ENCODE measurements around the gene ZNF154.
"Not testable (repeated sequence)": the region's sequence is repeated elsewhere in the genome, so short reads cannot be mapped to it uniquely, and the experiment has no call there.

The ZNF154 gene

DNA sequence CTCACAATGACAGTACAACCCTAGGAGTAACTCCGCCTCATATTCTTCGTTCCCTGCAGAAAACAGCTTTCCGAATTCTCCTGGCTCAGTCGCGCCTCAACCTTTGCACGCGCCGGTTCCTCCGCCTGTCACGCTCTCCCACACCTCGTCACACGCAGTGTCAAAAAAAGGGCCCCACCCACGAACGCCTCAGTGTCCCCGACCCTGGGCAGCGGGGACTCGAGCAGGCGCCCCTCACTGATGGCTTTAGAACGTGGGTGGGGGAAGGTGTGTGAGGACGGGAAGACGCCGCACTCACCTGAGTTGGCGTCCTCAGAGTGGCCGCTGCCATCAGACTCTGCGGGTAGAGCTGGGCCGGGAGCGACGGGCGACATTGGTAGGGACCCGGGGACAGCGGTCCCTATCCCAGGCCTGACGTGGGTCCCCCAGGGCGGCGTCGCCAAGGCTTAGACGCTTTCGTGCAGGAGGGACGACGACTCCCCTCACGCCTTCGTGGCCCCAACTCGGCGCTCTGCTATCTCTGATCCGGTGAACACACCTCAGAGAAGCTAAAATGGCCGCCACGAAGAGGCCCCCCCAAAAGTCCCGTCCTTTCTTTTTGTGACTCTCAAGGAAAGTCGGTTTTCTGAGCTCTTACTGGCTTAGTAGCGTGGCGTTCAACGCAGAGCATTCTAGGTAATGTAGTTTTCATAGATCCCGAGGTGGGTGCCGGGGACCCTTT is at the start of gene ZNF154:
Gene ZNF154 (minus strand): TSS at position 564 of the 721 bp plus-strand sequence. CDS start 233 bp downstream, at position 331.
- DNase-seq (ENCODE audit: low read depth, low spot score): no peak
- peak within 1 kb of the TSS; percentile 8 for H3K27ac ChIP-seq

DNA sequence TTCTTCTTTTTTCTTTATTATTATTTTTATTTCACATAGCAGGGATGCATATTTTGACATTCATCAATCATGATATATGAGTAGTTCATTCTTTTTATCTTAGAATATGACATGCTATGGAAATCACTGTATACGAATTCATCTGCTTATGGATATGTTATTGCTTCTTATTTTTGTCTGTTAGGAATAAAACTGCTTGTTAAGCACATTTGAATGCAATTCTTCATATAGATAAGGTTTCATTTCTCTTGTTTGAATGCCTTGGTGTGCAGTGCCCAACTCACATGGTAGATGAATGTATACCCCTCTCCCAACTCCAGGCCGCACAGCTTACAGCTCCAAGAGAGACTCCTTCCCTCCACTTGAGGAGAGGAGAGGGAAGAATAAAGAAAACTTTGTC is 48.9 kb upstream of the ZNF154 start:
- DNase-seq (ENCODE audit: low read depth, low spot score): no peak
- H3K27ac ChIP-seq: no peak overlapping the region

DNA sequence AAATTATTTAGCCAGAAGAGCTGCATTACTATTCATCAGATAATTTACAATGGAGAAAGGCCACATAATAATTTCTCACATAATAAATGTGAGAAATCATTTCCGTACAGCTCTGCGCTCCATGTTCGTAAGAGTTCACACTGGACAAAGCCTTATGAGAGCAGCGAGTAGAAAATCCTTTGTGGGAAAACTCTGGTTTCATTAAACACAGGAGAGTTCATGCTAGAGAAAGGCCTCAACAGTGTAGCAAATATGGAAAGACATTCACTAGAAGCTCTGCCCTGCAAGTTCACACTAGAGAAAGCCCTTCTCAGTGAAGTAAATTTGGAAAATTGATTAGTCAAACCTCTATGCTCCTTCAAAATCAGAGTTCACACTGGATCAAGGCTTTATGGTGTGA is 46.0 kb upstream of the ZNF154 start:
- no peak for DNase-seq (ENCODE audit: low read depth, low spot score)
- H3K27ac ChIP-seq: no peak overlapping the region

DNA sequence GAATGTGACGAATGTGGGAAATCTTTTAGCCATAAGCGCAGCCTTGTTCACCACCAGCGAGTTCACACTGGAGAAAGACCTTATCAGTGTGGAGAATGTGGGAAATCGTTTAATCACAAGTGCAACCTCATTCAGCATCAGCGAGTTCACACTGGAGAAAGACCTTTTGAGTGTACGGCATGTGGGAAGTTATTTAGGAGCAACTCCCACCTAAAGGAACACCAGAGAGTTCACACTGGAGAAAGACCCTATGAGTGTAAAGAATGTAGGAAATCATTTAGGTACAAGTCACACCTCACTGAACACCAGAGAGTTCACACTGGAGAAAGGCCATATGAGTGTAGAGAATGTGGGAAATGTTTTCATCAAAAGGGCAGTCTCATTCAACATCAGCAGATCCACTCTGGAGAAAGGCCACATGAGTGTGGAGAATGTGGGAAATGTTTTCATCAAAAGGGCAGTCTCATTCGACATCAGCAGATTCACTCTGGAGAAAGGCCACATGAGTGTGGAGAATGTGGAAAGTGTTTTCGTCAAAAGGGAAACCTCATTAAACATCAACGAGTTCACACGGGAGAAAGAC is 45.2 kb upstream of the ZNF154 start:
- H3K27ac ChIP-seq: no peak overlapping the region
- no peak for DNase-seq (ENCODE audit: low read depth, low spot score)

DNA sequence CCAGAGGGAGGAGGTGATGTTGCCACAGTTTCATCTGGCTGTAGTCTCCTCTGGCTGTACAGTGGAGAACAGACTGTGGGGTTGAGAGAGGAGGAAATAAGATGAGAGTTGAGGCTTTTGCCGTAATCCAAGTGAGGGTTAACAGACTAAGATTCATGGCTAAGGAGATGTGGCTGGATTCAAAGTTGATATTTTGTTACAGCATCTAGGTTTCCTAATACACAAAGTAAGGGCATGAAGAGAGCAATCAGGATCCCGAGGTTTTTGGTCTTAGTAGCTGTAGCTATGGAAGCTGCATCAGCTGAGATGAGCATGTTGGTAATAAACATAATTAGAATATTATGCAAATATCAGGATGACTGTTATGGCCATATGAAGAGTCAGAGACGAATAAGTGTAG is 39.0 kb upstream of the ZNF154 start:
- DNase-seq (ENCODE audit: low read depth, low spot score): no peak
- no peak overlapping the region for H3K27ac ChIP-seq

DNA sequence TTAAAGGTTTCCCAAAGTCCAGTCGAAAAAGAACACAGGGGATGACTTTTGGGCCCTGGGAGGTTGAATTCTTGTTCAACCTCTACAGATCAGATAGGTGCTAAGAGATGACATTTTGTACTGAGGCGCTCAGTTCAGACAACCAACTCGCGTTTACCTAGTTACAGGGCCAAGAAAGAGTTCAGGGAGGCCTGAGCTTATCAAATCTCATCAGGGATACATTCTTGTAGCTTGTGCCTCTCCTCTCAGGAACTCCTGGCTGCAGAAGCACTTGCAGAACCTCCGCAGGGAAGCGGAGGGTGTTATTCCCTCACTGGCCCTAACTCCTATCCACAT is 38.4 kb upstream of the ZNF154 start:
- no peak for DNase-seq (ENCODE audit: low read depth, low spot score)
- H3K27ac ChIP-seq: peak overlapping the region; percentile 60

DNA sequence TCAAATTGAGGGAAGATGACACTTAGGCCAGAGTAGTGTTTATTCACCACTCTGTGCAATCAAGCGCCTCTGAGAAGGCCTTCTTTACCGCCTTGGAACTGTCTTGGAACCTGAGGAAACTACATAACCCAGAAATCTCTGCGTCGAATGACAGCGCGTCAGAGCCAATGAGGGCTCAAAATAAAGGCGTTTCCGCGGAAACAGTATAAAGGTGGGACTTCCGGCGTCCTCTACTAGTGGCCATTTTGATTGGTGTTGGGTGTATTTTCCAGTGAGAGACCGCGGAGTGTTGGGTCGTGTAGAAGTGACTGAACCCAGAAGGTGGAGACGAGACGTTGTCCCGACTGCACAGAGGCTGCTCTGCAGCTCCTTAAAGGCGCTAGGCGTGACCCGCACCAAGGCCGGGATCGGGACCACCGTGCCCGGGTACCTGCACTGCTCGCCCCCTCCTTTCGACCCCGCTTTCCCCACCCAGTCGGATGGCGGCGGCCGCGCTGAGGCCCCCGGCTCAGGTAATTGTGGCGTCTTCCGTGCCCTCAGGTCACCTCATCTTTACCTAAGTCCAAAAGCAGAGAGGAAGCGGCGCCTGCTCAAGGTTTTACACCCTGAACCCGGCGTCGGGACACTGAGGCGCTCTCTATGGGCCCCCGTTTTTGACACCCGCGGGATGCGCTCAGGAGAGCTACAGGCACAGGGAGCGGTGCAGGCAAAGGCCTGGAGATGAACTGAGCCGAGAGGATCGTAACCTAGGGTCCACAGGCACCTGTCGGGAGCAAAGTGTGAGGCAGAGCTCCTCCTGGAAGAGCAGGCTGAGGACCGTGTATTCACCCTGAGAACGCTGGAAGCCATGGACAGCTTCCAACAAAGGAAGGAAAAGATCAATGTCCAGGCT is 37.8 kb upstream of the ZNF154 start, which contains the start of gene ZNF776:
Gene ZNF776 (plus strand): TSS at position 236 of the 892 bp plus-strand sequence. CDS start 244 bp downstream, at position 480.
- H3K27ac ChIP-seq: peak within 1 kb of the TSS; percentile 60
- DNase-seq (ENCODE audit: low read depth, low spot score): peak; percentile 56

DNA sequence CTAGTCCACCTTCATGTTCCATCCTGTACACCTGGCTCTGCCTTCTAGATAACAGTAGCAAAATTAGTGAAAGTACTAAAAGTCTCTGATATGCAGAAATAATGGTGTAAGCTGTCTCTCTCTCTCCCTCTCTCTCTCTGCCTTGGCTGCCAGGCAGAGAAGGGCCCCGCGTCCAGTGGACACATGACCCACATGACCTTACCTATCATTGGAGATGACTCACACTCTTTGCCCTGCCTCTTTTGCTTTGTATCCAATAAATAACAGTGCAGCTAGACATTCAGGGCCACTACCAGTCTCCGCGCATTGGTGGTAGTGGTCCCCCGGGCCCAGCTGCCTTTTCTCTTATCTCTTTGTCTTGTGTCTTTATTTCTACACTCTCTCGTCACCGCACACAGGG is 29.8 kb upstream of the ZNF154 start:
- H3K27ac ChIP-seq; DNase-seq (ENCODE audit: low read depth, low spot score): not testable (repeated sequence)

DNA sequence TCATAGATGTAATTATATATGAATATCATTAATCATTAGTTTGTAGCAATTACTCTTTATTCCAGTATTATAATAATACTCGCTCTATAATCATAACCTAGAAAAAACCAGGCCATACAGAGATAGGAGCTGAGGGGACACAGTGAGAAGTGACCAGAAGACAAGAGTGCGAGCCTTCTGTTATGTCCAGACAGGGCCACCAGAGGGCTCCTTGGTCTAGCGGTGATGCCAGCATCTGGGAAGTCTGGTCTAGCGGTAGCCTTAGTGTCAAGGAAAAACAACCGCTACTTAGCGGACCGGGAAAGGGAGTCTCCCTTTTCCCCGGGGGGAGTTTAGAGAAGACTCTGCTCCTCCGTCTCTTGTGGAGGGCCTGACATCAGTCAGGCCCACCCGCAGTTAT is 29.3 kb upstream of the ZNF154 start:
- not testable (repeated sequence) for DNase-seq (ENCODE audit: low read depth, low spot score); H3K27ac ChIP-seq

DNA sequence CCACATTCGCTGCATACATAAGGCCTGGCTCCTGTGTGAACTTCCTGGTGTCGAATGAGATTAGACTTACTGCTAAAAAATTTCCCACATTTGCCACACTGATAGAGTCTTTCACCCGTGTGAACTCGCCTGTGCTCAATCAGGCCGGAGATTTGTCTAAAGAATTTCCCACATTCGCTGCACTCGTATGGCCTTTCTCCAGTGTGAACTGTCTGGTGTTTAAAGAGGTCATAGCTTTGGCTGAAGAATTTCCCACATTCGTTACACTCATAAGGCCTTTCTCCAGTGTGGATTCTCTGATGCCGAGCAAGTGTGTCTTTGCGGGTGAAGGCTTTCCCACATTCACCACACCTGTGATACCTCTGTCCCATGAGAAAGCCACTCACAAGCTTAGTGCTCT is 11.9 kb upstream of the ZNF154 start:
- H3K27ac ChIP-seq: no peak overlapping the region
- DNase-seq (ENCODE audit: low read depth, low spot score): no peak

DNA sequence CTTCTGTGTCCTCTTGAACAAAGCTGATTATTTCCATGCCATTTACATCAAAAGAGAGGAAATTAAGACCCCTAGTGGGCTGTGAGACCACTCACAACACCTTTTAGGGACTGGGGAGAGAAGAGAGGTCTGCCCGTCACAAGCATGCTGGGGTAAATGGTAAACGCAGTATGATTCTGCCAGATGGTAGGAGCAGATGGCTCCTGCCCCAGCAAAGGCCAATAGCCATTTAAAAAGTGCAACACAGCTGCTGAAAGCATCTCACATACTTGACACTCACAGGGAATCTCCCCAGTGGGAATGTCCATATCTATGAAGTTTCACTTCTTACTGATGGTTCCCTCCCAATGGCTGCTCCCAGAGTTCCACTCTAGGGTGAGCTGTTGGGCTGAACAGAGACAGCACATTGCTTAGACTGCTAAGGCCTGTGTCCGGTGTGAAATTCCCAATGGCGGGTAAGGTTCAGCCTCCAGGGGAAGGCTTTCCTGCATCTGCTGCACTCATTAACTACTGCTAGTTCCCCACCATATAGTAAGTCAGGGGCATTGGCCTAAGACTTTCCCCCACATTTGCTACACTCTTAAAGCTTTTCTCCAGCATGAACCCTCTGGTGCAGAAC is 11.0 kb upstream of the ZNF154 start:
- H3K27ac ChIP-seq: no peak overlapping the region

DNA sequence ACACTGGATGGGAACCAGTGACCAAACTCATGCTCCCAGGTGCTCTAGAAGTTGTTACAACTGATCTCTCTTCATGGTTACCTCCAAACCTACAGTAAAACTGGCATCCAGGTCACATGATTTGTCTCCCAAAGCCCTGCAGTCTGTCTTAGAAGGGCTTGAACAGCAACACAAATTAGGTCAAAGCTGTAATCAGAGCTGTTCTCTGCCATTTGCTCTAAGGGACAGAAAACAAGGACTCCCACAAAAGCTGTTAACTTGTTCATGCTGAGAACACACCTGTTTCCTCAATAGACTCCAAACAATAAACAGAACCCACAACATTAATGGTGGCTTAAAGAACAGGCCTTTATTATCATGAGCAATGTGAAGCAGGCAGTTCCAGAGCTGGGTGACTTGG is 10.4 kb upstream of the ZNF154 start:
- DNase-seq (ENCODE audit: low read depth, low spot score): no peak
- no peak overlapping the region for H3K27ac ChIP-seq

More for the DNA sequence above, 11.0 kb upstream of the ZNF154 start:
- no peak for DNase-seq (ENCODE audit: low read depth, low spot score)

DNA sequence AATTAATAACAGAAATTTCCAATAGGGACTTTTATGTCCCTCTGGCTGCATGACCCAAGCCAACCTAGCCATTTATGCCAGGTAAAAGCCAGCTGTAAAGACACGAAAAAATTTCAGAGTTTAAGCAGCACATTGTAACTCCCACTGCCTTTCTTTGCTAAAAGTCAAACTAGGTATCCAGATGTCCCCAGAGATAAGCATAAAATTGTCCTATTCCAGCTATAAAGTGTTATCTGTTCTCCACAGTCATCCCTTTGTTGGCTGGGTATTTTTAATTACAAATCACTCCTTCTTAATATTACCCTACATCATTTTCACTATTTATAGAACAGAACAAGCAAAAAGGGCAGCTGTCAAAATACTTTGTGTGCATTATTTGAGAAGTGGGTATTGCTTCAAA is 3.2 kb upstream of the ZNF154 start:
- no peak overlapping the region for H3K27ac ChIP-seq
- DNase-seq (ENCODE audit: low read depth, low spot score): no peak

DNA sequence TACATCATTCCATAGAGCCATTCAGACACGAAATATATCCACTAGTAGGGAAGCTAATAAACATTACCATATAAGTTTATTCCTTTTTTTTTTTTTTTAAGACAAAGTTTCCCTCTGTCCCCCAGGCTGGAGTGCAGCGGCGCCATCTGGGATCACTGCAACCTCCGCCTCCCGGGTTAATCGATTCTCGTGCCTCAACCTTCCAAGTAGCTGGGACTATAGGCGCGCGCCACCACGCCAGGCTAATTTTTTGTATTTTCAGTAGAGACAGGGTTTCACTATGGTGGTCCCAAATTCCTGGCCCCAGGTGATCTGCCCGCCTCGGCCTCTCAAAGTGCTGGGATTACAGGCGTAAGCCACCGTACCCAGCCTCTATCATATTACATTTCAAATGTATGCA is 612 bp upstream of the ZNF154 start:
- DNase-seq (ENCODE audit: low read depth, low spot score): no peak
- H3K27ac ChIP-seq: no peak overlapping the region

DNA sequence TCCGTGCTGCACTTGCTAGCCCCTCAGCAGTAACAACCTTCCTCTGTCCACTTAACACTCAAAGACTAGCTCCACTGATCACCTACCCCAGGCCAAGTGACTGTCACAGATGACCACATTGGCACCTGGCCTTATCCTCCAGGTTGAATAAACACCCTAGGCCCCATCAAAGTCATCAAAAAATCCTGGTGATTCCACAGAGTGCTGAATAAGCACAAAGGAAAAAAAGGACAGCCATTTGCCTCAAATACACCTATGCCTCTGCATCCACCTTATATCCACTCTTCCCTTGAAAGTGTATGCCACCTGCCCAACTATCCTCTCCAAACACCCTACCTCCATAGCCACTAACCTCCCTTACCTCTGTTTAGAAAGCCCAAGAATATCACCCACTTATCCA is 2.7 kb downstream of the ZNF154 start:
- no peak for DNase-seq (ENCODE audit: low read depth, low spot score)
- no peak overlapping the region for H3K27ac ChIP-seq

DNA sequence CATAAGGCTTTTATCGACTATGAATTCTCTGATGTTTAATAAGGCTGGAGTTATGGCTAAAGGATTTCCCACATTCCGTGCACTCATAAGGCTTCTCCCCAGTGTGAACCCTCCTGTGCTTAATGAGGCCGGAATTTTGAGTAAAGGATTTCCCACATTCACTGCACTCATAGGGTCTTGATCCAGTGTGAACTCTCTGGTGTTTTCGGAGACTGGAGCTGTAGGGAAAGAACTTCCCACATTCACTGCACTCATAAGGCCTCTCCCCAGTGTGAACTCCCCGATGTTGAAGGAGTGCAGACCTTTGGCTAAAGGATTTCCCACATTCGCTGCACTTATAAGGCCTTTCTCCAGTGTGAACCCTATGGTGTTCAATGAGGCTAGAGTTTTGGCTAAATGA is 7.4 kb downstream of the ZNF154 start:
- DNase-seq (ENCODE audit: low read depth, low spot score): no peak
- H3K27ac ChIP-seq: no peak overlapping the region

DNA sequence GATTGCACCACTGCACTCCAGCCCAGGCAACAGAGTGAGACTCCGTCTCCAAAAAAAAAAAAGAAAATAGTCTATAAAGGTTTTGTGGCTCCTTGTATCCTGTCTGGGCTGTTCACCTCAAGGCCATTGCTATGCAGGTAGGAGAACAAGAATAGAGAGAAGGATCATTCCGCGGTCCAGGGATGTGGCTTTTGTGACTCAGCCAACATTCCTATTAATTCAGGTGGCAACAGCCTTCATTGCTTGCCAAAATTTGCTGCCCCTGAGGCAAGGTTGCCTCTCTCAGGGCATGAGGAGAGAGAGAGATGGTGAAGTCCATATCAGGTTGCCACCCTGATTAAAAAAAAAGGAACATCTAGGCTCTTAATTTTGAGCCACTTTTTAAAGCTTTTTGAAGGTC is 19.3 kb downstream of the ZNF154 start:
- peak; percentile 89 for DNase-seq (ENCODE audit: low read depth, low spot score)
- peak overlapping the region; percentile 58 for H3K27ac ChIP-seq

DNA sequence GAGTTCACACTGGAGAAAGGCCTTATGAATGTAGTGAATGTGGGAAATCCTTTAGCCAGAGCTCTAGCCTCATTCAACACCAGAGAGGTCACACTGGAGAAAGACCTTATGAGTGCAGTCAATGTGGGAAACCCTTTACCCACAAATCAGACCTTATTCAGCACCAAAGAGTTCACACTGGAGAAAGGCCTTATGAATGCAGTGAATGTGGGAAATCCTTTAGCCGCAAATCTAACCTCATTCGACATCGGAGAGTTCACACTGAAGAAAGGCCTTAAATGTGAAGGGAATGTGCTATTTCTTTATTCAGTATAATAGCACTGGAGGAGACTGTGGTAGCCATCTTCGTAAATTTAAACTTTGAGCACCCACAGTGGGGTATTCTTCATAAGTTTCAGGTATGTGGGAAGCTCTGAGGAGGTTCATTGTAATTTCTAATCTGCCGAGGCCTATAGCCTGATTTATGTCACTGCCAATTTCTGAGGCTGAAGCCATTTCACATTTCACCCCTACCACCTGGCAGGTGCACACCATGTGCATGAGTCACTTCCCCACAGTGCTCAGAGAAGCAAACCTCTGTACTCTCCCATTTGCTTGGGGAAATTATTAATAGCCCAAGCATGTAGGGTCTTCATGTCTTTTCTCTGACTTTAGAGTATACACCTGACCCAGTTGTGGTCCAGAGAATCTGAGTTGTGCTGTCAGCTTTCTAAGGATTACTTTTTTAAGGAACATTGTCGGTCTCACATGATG is 20.8 kb downstream of the ZNF154 start:
- peak overlapping the region; percentile 58 for H3K27ac ChIP-seq
- no peak for DNase-seq (ENCODE audit: low read depth, low spot score)

DNA sequence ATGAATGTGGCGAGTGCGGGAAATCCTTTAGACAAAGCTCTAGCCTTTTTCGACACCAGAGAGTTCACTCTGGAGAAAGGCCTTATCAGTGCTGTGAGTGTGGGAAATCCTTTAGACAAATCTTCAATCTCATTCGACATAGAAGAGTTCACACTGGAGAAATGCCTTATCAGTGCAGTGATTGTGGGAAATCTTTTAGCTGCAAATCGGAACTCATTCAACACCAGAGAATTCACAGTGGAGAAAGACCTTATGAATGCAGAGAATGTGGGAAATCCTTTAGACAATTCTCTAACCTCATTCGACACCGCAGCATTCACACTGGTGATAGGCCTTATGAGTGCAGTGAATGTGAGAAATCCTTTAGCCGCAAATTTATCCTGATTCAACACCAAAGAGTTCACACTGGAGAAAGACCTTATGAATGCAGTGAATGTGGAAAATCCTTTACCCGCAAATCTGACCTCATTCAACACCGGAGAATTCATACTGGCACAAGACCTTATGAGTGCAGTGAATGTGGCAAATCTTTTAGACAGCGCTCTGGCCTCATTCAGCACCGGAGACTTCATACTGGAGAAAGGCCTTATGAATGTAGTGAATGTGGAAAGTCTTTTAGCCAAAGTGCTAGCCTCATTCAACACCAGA is 21.5 kb downstream of the ZNF154 start:
- H3K27ac ChIP-seq: no peak overlapping the region
- no peak for DNase-seq (ENCODE audit: low read depth, low spot score)

DNA sequence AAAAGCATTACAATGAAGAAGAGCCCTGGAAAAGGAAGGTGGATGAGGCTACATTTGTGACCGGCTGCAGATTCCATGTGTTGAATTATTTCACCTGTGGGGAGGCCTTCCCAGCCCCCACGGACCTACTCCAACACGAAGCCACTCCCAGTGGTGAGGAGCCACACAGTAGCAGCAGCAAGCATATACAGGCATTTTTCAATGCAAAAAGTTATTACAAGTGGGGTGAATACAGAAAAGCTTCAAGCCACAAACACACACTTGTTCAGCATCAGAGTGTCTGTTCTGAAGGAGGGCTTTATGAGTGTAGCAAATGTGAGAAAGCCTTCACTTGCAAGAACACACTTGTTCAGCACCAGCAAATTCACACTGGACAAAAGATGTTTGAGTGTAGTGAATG is 22.3 kb downstream of the ZNF154 start:
- DNase-seq (ENCODE audit: low read depth, low spot score): no peak
- no peak overlapping the region for H3K27ac ChIP-seq
